ENCODE data around the gene HECTD1.
"Not testable (repeated sequence)": the region's sequence is repeated elsewhere in the genome, so short reads cannot be mapped to it uniquely, and the experiment has no call there.

HECTD1 gene

GRCh38 chr14:31192544-31192943, 15.0 kb downstream of the HECTD1 start:
- DNase-seq, result not testable (repeated sequence)

GRCh38 chr14:31190717-31191263, 16.8 kb downstream of the HECTD1 start:
- no peak for DNase-seq

GRCh38 chr14:31190219-31190603, 17.4 kb downstream of the HECTD1 start:
- no peak for DNase-seq

GRCh38 chr14:31189346-31190218, 18.0 kb downstream of the HECTD1 start:
- no peak for DNase-seq

- no peak for DNase-seq
Measured at GRCh38 chr14:31188744-31189143, 18.8 kb downstream of the HECTD1 start.

- not testable (repeated sequence) for DNase-seq
Measured at GRCh38 chr14:31182016-31182415, 25.6 kb downstream of the HECTD1 start.

- DNase-seq, result no peak
Measured at GRCh38 chr14:31181271-31181670, 26.3 kb downstream of the HECTD1 start.

GRCh38 chr14:31180299-31181051, 27.1 kb downstream of the HECTD1 start:
- no peak for DNase-seq

GRCh38 chr14:31174433-31174832, 33.2 kb downstream of the HECTD1 start:
- no peak for DNase-seq

- no peak for DNase-seq
Measured at GRCh38 chr14:31173120-31173837, 34.3 kb downstream of the HECTD1 start.

- no peak for DNase-seq
Measured at GRCh38 chr14:31172084-31172483, 35.5 kb downstream of the HECTD1 start.

- DNase-seq, result no peak
Measured at GRCh38 chr14:31170411-31170810, 37.2 kb downstream of the HECTD1 start.

GRCh38 chr14:31169877-31170276, 37.7 kb downstream of the HECTD1 start:
- DNase-seq, result no peak

GRCh38 chr14:31167032-31167431, 40.6 kb downstream of the HECTD1 start:
- DNase-seq, result no peak

GRCh38 chr14:31166271-31166561, 41.4 kb downstream of the HECTD1 start:
- DNase-seq, result no peak

- no peak for DNase-seq
Measured at GRCh38 chr14:31164115-31164514, 43.5 kb downstream of the HECTD1 start.

- DNase-seq, result no peak
Measured at GRCh38 chr14:31162910-31163649, 44.5 kb downstream of the HECTD1 start.

- DNase-seq, result no peak
Measured at GRCh38 chr14:31161274-31161673, 46.3 kb downstream of the HECTD1 start.

- no peak for DNase-seq
Measured at GRCh38 chr14:31159682-31160296, 47.8 kb downstream of the HECTD1 start.

- no peak for DNase-seq
Measured at GRCh38 chr14:31154956-31155355, 52.6 kb downstream of the HECTD1 start.

- DNase-seq, result no peak
Measured at GRCh38 chr14:31142455-31143087, 65.0 kb downstream of the HECTD1 start.
